Ovary (tissue), 9 donors: ENCODE results near the gene ARID1B. TPM values are rescaled to one million over a fixed set of nuclear protein-coding genes. Genes with fewer than 3 reads are reported as not detected.

Source experiments
- DNase-seq, 5 donors: peaks; one replicate each; pipeline ENCODE4 v3.0.0-alpha.2; 2019 to 2020
- H3K27ac ChIP-seq, 2 donors: fragments of 200-600 bp; one replicate each; pipeline versions ENCODE4 v1.5.1 to v1.8.0; 2019 to 2022
- H3K27me3 ChIP-seq: fragments of 200-600 bp; one replicate; pipeline ENCODE4 v1.8.0; 2022
- H3K36me3 ChIP-seq: fragments of 200-600 bp; sonication (generic); one replicate; pipeline ENCODE4 v1.5.1; 2019
- H3K4me1 ChIP-seq: one replicate; pipeline ENCODE4 v1.8.1; 2013; ENCODE audit warnings: mild to moderate bottlenecking, moderate library complexity; ENCODE audit not compliant: insufficient read depth
- H3K4me3 ChIP-seq: fragments of 200-600 bp; sonication (generic); one replicate; pipeline ENCODE4 v1.5.1; 2017
- H3K9me3 ChIP-seq, 2 donors: fragments of 200-600 bp in 1 of 2; sonication (generic) in 1 of 2; one replicate each; pipeline versions ENCODE4 v1.5.1 to v1.8.1; 2013 to 2019; ENCODE audit warnings: mild to moderate bottlenecking in 1 of 2, moderate library complexity in 1 of 2
- CTCF ChIP-seq, 3 donors: fragments of 450-650 bp in 2 of 3; fragments of 200-600 bp in 1 of 3; IDR thresholded peaks; one replicate each; pipeline versions ENCODE4 v1.5.1 to v1.8.0; 2016 to 2022; ENCODE audit warnings: antibody characterized with exemption in 3 of 3, mild to moderate bottlenecking in 1 of 3
- EP300 ChIP-seq: sonication (generic); formaldehyde crosslinking; IDR thresholded peaks from one replicate; pipeline ENCODE4 v1.6.1; 2017; ENCODE audit warnings: antibody characterized with exemption
- POLR2A ChIP-seq: fragments of 450-650 bp; IDR thresholded peaks from one replicate; pipeline ENCODE4 v1.6.1; 2017; ENCODE audit warnings: antibody characterized with exemption, mild to moderate bottlenecking, moderate library complexity
- WGBS, 3 donors: extraction: QIAGEN DNeasy Blood & Tissue Kit in 1 of 3; methylation state at CpG; one replicate each; pipeline versions ENCODE4 v1.1.5 to v1.1.7; 2013 to 2017; 5-methylcytosine and 5-hydroxymethylcytosine counted together
- intact Hi-C, 4 donors: fragments of 100-400 bp; cut with DNase I; formaldehyde crosslinking; loops; one replicate each; pipeline versions ENCODE4 v1.11.0 to v1.15.1; 2022 to 2023
- polyA plus RNA-seq, 2 donors: library from polyadenylated mRNA; stranded (reverse); fragments of 200-250 nt in 1 of 2; fragments of 350-450 nt in 1 of 2; fragmentation: Illumina TruSeq in 1 of 2; extraction: RNeasy Lipid Tissue Mini Kit (QIAGEN cat#74804) in 1 of 2; gene quantifications; one replicate each; pipeline ENCODE4 v1.2.3, GENCODE V29; 2013 to 2014
- total RNA-seq, 7 donors: library from RNA; depleted of rRNA in 2 of 7; stranded (reverse); fragments of >200 nt in 2 of 7; fragmentation: NEBNext Ultra II Directional in 3 of 7; extraction: Animal tissue kit (Norgen Biotek cat#: 25700) in 3 of 7; gene quantifications; one replicate each; pipeline versions ENCODE4 v1.1.0 to v1.2.4, GENCODE V29; 2016 to 2023
- donor health status: DM: no; HTN: no; CAD: no; lungs with moderate emphysema.
- donor health status: DM: no; HTN: no; CAD: no.
- donor health status: Bipolar disorder and iron deficiency.
- donor health status: DM: yes; HTN: yes; CAD: no.
- donor health status: DM: no; HTN: no; CAD: no.
- donor health status: DM: yes; HTN: yes; CAD: no.

ARID1B gene
- total and polyA plus RNA-seq, 9 donors, result 33.2 to 144 (median 105) TPM

GRCh38 chr6:156911581-156911980 lies 134.4 kb downstream of the ARID1B start:
- peaks cover 12% of the 10 kb centered on the region for H3K4me1 ChIP-seq
- no peak overlapping the region for H3K4me3 ChIP-seq
- no peak for TF ChIP-seq EP300
- TF ChIP-seq POLR2A, result no peak
- TF ChIP-seq CTCF (IDR thresholded peaks at IDR 0.05), result no peak
- intact Hi-C loops, result no loop called here
- H3K36me3 ChIP-seq, result no peaks in the 10 kb centered on the region
- WGBS, 3 donors, result 68 to 72% (median 69%) methylated on average over 2 of the region's 2 CpGs
- H3K27ac ChIP-seq, result no peak overlapping the region
- no peaks in the 10 kb centered on the region for H3K9me3 ChIP-seq
- H3K27me3 ChIP-seq, result no peaks in the 10 kb centered on the region
- no peak for DNase-seq

GRCh38 chr6:156912431-156912830 lies 135.3 kb downstream of the ARID1B start:
- Histone ChIP-seq H3K4me3 (no peak overlapping the region), H3K36me3 (no peaks in the 10 kb centered on the region), H3K9me3 (no peaks in the 10 kb centered on the region), H3K27me3 (no peaks in the 10 kb centered on the region), H3K4me1 (peaks cover 19% of the 10 kb centered on the region), H3K27ac (no peak overlapping the region)
- intact Hi-C loops, result no loop called here
- TF ChIP-seq CTCF (IDR thresholded peaks at IDR 0.05), result no peak
- TF ChIP-seq POLR2A, result no peak
- TF ChIP-seq EP300, result no peak
- no peak for DNase-seq

- no peak for DNase-seq
- Histone ChIP-seq H3K4me1 (peaks cover 21% of the 10 kb centered on the region), H3K36me3 (no peaks in the 10 kb centered on the region), H3K4me3 (no peak overlapping the region), H3K27ac (no peak overlapping the region), H3K27me3 (no peaks in the 10 kb centered on the region), H3K9me3 (no peaks in the 10 kb centered on the region)
- 91 to 96% (median 95%) methylated on average over 7 of the region's 7 CpGs for WGBS, 3 donors
- TF ChIP-seq EP300, result no peak
- TF ChIP-seq POLR2A, result no peak
- no peak for TF ChIP-seq CTCF (IDR thresholded peaks at IDR 0.05)
- intact Hi-C loops, result no loop called here
Observed at GRCh38 chr6:156914181-156914580, 137.0 kb downstream of the ARID1B start.

DNA sequence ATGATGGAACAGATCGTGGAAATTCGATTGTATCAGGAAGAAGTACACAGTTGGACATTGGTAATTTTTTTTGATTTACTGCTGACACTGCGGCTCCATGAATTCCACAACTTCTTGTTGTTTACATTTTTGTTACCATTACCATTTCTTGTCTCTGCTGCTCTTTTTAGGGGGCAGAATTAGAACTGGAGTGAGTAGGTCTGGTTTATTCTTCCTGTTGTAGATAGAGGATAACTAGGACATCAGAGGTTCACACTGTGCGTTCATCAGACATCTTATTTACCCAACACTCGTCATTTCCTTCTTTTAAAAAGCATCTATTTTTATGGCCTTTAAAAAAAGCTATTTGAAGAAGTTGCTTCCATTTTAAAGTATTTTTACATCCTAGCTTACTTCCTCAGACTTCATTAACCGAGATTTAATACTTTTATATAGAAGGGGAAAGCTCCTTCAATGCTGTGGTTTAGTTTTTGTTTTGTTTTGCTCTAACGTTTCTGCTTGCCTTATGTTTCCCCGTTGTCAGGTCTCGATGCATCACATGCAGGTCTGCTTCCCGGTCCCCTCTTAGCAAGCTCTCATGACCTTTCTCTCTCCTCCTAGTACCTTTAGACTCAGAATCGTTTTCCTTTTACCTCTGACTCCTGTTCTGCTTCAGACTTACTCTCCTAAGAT lies 139.1 kb downstream of the ARID1B start:
- TF ChIP-seq EP300, result no peak
- TF ChIP-seq CTCF (IDR thresholded peaks at IDR 0.05), result no peak
- TF ChIP-seq POLR2A, result no peak
- no peak overlapping the region for H3K4me3 ChIP-seq
- H3K36me3 ChIP-seq, result no peaks in the 10 kb centered on the region
- 12 to 33% (median 13%) methylated on average over 11 of the region's 11 CpGs for WGBS, 3 donors
- H3K27me3 ChIP-seq, result no peaks in the 10 kb centered on the region
- intact Hi-C loops, result no loop called here
- peak overlapping the region in 1 of 2 donors; percentile 64 for H3K27ac ChIP-seq
- no peak for DNase-seq
- no peaks in the 10 kb centered on the region for H3K9me3 ChIP-seq
- H3K4me1 ChIP-seq, result peaks cover 24% of the 10 kb centered on the region
